ENCODE data around the gene PRUNE1.
A peak's percentile ranks its signal among the peaks of the same experiment; 100 is the strongest.

The PRUNE1 gene

GRCh38 chr1:151050051-151050688 is 41.9 kb downstream of the PRUNE1 start:
- no peak for DNase-seq (ENCODE audit: low read depth in 1 of 2, low spot score in 1 of 2)
- in situ Hi-C loops (cut with HindIII; ENCODE audit: low pct_unique_long_range_greater_than_20kb, low sequenced_read_pairs) = no loop called here
- no peak; the same call in 1 of the 2 replicates for TF ChIP-seq JUND (IDR thresholded peaks at IDR 0.05; ENCODE audit: low read depth)

DNA sequence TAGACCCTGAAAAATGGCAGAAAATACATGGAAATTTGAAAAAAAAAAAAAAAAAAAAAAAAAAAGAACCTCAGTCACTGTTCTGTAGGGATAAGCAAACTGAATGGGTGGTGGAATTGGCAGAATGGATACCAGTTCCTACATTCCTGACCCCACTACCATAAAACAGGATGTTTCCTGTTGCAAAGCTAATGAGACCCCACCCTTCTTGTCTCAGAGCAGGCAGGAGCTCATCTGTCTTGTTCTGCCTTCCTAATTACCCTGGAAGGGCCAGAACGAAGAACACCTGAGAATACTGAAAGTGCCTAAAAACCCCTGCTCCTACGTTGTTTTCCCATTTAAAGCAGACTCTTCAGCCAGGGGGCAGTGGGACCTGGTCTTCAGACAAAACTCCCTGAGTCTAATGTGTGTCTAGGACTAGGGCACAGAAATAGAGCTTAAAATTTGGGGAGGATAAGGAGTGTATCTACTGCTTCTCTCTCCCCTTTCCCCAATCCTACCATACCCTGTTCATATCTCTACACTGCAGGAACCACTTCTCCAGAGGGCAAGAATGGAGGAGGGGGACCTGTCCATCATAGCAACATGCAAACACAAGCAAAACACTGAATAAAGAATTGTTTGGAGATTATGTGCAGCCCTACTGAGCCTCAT is 43.2 kb downstream of the PRUNE1 start:
- no peak for TF ChIP-seq JUND (IDR thresholded peaks at IDR 0.05; ENCODE audit: low read depth)
- DNase-seq (ENCODE audit: low read depth in 1 of 2, low spot score in 1 of 2) = no peak
- in situ Hi-C loops (cut with HindIII; ENCODE audit: low pct_unique_long_range_greater_than_20kb, low sequenced_read_pairs) = no loop called here

DNA sequence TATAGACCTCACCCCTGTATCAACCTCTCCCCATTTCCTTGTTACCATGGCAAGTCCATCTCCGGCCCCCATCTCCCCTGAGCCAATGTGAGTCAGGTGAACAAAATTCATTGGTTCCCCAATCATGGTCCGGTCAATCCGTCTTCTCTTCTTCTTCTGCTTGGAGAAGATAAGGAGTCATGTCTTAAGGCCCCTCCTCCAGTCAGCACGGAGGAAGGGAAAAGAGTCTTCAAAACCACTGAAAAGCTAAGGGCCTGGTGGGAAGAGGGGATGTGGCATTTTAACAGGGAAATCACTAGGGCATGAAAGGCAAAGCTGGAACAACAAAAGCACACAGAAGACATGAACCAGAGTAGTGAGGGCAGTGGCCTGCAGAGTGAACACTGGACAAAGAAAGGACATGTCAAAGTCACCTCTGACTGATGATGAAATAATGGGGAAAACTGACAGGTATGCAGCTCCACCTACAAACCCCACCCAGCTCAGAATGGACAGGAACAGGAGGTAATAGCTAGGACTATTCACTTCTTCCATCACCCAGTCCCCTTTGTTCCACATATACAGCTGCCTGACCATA is 46.8 kb downstream of the PRUNE1 start:
- in situ Hi-C loops (cut with HindIII; ENCODE audit: low pct_unique_long_range_greater_than_20kb, low sequenced_read_pairs) = no loop called here
- no peak for TF ChIP-seq JUND (IDR thresholded peaks at IDR 0.05; ENCODE audit: low read depth)
- DNase-seq (ENCODE audit: low read depth in 1 of 2, low spot score in 1 of 2) = no peak

GRCh38 chr1:151055581-151055980 is 47.3 kb downstream of the PRUNE1 start:
- no peak for DNase-seq (ENCODE audit: low read depth in 1 of 2, low spot score in 1 of 2)
- TF ChIP-seq JUND (IDR thresholded peaks at IDR 0.05; ENCODE audit: low read depth) = no peak
- in situ Hi-C loops (cut with HindIII; ENCODE audit: low pct_unique_long_range_greater_than_20kb, low sequenced_read_pairs) = no loop called here

- in situ Hi-C loops (cut with HindIII; ENCODE audit: low pct_unique_long_range_greater_than_20kb, low sequenced_read_pairs) = no loop called here
- DNase-seq (ENCODE audit: low read depth in 1 of 2, low spot score in 1 of 2) = no peak
- no peak for TF ChIP-seq JUND (IDR thresholded peaks at IDR 0.05; ENCODE audit: low read depth)
These were observed 47.9 kb downstream of the PRUNE1 start for GRCh38 chr1:151056149-151056548.

GRCh38 chr1:151058692-151059091 is 50.4 kb downstream of the PRUNE1 start:
- peak; percentile 75 to 96 for DNase-seq (ENCODE audit: low read depth in 1 of 2, low spot score in 1 of 2)
- in situ Hi-C loops (cut with HindIII; ENCODE audit: low pct_unique_long_range_greater_than_20kb, low sequenced_read_pairs) = no loop called here
- TF ChIP-seq JUND (IDR thresholded peaks at IDR 0.05; ENCODE audit: low read depth) = no peak

DNA sequence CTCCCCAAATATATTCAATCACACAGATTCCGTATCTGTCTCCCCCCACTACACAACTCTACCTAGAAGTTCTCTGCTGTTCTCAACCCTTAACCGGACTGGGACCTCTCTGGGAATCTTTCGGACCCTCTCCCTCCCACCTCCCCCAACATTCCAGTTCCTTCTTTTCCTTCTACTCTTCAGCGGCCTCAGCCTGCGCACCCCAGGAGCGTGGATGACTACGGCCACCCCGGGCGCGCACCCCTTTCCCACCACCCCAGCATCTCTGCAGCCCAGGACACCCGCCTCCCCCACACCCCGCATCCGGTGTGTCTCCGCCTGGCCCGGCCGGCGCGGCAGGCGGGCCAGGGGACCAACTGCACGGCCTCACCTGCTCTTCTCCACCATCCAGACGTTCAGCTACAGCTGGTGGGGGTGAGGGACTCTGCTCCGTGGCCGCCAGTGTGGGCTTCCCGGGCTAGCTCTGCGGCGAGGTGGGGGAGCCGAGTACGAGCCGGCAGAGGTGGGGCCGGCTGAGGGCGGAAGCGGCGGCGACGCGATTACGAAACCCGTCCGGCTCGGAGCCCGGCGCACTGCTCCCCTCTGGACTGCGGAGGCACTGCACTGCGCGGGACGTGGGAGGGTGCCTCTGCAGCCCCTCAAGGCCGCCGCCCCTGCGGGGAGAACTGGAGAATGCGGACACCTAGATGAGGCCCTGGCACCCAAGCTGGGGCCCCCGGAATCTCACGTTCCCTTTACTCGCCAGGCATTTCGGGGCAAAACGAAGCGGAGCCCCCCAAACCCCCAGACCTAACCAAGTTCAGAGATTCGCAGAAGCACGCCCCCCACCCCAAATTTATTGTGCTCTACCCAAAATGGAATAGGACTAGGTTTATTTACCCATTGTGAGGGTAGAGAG is 51.1 kb downstream of the PRUNE1 start, which contains the start of gene CDC42SE1:
Gene CDC42SE1, minus strand, starts transcription at position 514 of the 898 bp plus-strand sequence. CDS start 3,892 bp downstream, outside the sequence.
- in situ Hi-C loops (cut with HindIII; ENCODE audit: low pct_unique_long_range_greater_than_20kb, low sequenced_read_pairs) = no loop called here
- TF ChIP-seq JUND (IDR thresholded peaks at IDR 0.05; ENCODE audit: low read depth) = no peak
- peak; percentile 86 to 88 for DNase-seq (ENCODE audit: low read depth in 1 of 2, low spot score in 1 of 2)

- TF ChIP-seq JUND (IDR thresholded peaks at IDR 0.05; ENCODE audit: low read depth) = no peak
- peak; percentile 55 to 64 for DNase-seq (ENCODE audit: low read depth in 1 of 2, low spot score in 1 of 2)
- in situ Hi-C loops (cut with HindIII; ENCODE audit: low pct_unique_long_range_greater_than_20kb, low sequenced_read_pairs) = no loop called here
These were observed 51.9 kb downstream of the PRUNE1 start, which contains the start of gene MLLT11 for GRCh38 chr1:151060007-151060656. MLLT11 (plus strand) TSS chr1:151060397; CDS start chr1:151067225, 6,828 bp downstream.

DNA sequence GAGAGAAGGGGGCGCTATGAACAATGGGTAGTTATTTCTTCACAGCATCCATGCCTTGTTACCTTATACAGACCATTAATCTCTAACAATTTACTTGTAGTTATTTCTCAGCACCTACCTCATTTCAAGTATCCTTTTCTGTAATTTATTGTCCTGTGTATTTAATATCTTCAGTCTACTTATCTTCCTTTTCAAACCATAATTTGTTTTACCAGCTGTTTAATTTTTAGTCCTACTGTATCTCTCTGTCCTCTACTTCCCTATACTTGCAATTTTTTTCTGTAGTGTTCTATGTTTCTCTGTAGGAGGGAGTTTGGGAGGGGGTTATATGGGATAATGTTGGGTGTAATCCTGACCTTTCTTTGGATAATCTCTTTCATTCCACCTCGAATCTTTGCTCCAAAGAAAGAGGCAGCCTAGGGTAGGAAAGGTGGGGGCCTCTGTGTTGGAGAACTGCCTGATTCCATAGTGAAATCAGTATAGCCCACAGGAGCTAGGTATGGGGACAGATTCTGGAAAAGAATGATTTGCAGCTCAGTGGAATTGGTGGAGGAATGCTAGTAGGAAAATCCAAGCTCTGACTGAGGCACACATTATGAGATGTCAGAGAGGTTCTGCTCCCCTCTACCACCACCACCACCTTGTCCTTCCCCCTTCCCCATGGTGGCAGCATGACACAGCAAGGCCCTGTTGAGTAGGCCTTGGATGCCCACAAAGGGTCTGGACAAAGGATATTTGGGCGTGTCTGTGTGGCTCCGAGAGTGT is 52.6 kb downstream of the PRUNE1 start:
- no peak for DNase-seq (ENCODE audit: low read depth in 1 of 2, low spot score in 1 of 2)
- in situ Hi-C loops (cut with HindIII; ENCODE audit: low pct_unique_long_range_greater_than_20kb, low sequenced_read_pairs) = no loop called here

GRCh38 chr1:151061704-151062103 is 53.5 kb downstream of the PRUNE1 start:
- in situ Hi-C loops (cut with HindIII; ENCODE audit: low pct_unique_long_range_greater_than_20kb, low sequenced_read_pairs) = no loop called here
- no peak for DNase-seq (ENCODE audit: low read depth in 1 of 2, low spot score in 1 of 2)
- no peak for TF ChIP-seq JUND (IDR thresholded peaks at IDR 0.05; ENCODE audit: low read depth)

More for the DNA sequence above, 52.6 kb downstream of the PRUNE1 start:
- no peak for TF ChIP-seq JUND (IDR thresholded peaks at IDR 0.05; ENCODE audit: low read depth)

DNA sequence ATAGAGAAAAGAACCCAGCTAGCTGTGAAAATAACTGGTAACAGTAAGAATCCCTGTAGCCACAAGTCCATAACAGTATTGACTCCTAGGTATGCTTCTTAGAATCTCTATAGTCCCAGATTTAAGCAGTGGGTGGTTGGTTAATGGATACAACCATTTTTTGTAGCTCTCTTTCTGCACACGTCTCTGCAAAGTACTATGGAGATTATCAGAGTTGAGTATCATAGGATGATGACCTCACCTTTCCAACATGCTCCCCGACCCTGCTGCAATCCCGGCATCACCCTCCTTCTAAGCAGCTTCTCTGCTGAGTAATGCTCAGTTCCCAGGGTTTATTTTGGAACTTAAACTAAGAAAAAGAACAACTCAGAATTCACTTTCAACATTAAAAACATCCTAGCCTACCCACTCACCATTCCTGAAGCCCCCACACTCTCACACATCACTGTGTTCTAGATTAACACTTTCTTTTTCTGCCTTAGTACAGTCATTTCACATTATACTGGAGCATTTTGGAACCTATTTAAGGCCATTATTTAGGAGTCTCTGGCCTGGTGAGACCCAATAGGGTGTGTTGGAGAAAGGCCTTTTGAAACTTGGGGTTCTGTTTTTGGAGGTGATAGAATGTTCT is 54.6 kb downstream of the PRUNE1 start:
- no peak for TF ChIP-seq JUND (IDR thresholded peaks at IDR 0.05; ENCODE audit: low read depth)
- in situ Hi-C loops (cut with HindIII; ENCODE audit: low pct_unique_long_range_greater_than_20kb, low sequenced_read_pairs) = no loop called here
- no peak for DNase-seq (ENCODE audit: low read depth in 1 of 2, low spot score in 1 of 2)
